ENCODE results near the gene NKAP. TPM values are rescaled to one million over a fixed set of nuclear protein-coding genes. Genes with fewer than 3 reads are reported as not detected.

Gene NKAP
- total and polyA plus RNA-seq, 11 donors = 2.9 to 7.8 (median 5.9) TPM

Other genes with a start within 250 kb of the NKAP start
- 1 to 10 TPM in 1 of 9 donors, under 1 TPM in 3, not detected in 5; 0.15 to 2.1 (median 0.45) TPM for gene SOWAHD, start 185.2 kb downstream of the NKAP start, total RNA-seq
- gene SOWAHD, start 185.2 kb downstream of the NKAP start, polyA plus RNA-seq = under 1 TPM; 0.17 to 0.19 TPM
- 1,000 to 10,000 TPM in 8 of 9 donors, 100 to 1,000 TPM in 1; 933 to 1,886 (median 1,201) TPM for gene RPL39, start 152.1 kb downstream of the NKAP start, total RNA-seq
- 1,000 to 10,000 TPM; 3,082 to 4,859 TPM for gene RPL39, start 152.1 kb downstream of the NKAP start, polyA plus RNA-seq
- gene UPF3B, start 90.8 kb downstream of the NKAP start, total RNA-seq = 1 to 10 TPM in 8 of 9 donors, under 1 TPM in 1; 0.71 to 4.3 (median 2.8) TPM
- gene UPF3B, start 90.8 kb downstream of the NKAP start, polyA plus RNA-seq = 1 to 10 TPM; 7.5 to 7.9 TPM
- 10 to 100 TPM in 4 of 9 donors, 1 to 10 TPM in 5; 8.0 to 12.8 (median 9.6) TPM for gene RNF113A, start 72.0 kb downstream of the NKAP start, total RNA-seq
- gene RNF113A, start 72.0 kb downstream of the NKAP start, polyA plus RNA-seq = 10 to 100 TPM; 10.6 to 12.9 TPM
- gene NDUFA1, start 71.9 kb downstream of the NKAP start, total RNA-seq = 100 to 1,000 TPM; 288 to 622 (median 433) TPM
- gene NDUFA1, start 71.9 kb downstream of the NKAP start, polyA plus RNA-seq = 1,000 to 10,000 TPM in 1 of 2 donors, 100 to 1,000 TPM in 1; 310 to 1,598 TPM
- not detected for gene AKAP14, start 47.9 kb downstream of the NKAP start, total RNA-seq
- gene AKAP14, start 47.9 kb downstream of the NKAP start, polyA plus RNA-seq = not detected
- gene RHOXF2B, start 133.9 kb upstream of the NKAP start, total RNA-seq = not detected
- not detected for gene RHOXF2B, start 133.9 kb upstream of the NKAP start, polyA plus RNA-seq
- gene RHOXF1, start 172.2 kb upstream of the NKAP start, total RNA-seq = not detected
- under 1 TPM in 1 of 2 donors, not detected in 1; 0.38 TPM for gene RHOXF1, start 172.2 kb upstream of the NKAP start, polyA plus RNA-seq
- not detected for gene RHOXF2, start 214.9 kb upstream of the NKAP start, total RNA-seq
- gene RHOXF2, start 214.9 kb upstream of the NKAP start, polyA plus RNA-seq = not detected